H9 (cell line): ENCODE results near the gene DVL3. TPM values are rescaled to one million over a fixed set of nuclear protein-coding genes. Genes with fewer than 3 reads are reported as not detected.

Experiments
- DNase-seq: peaks from one replicate; pipeline ENCODE4 v3.0.0-alpha.2; 2017
- H2AFZ ChIP-seq: one replicate; pipeline ENCODE4 v1.6.1; 2013; ENCODE audit warnings: mild to moderate bottlenecking, low read length, control low read depth, moderate library complexity
- H2AK5ac ChIP-seq: 2 replicates; pipeline ENCODE4 v1.6.1; 2013; ENCODE audit warnings: low read length, control low read depth, mixed read lengths; ENCODE audit not compliant: insufficient read length
- H2BK120ac ChIP-seq: one replicate; pipeline ENCODE4 v1.6.1; 2013; ENCODE audit warnings: low read depth, mild to moderate bottlenecking, low read length, control low read depth, inconsistent platforms; ENCODE audit not compliant: poor library complexity, severe bottlenecking
- H2BK12ac ChIP-seq: 2 replicates; pipeline ENCODE4 v1.6.1; 2013; ENCODE audit warnings: low read length, control low read depth, mixed read lengths, low read depth; ENCODE audit not compliant: insufficient read length
- H2BK15ac ChIP-seq: 2 replicates; pipeline ENCODE4 v1.6.1; 2013; ENCODE audit warnings: low read depth, low read length, control low read depth
- H2BK20ac ChIP-seq: one replicate; pipeline ENCODE4 v1.6.1; 2013; ENCODE audit warnings: low read depth, mild to moderate bottlenecking, low read length, control low read depth, inconsistent platforms; ENCODE audit not compliant: poor library complexity, severe bottlenecking
- H2BK5ac ChIP-seq: 2 replicates; pipeline ENCODE4 v1.6.1; 2013; ENCODE audit warnings: low read length, control low read depth, mixed read lengths; ENCODE audit not compliant: insufficient read length
- H3K14ac ChIP-seq: 2 replicates; pipeline ENCODE4 v1.6.1; 2013; ENCODE audit warnings: low read length, control low read depth; ENCODE audit not compliant: insufficient read depth
- H3K18ac ChIP-seq: 2 replicates; pipeline ENCODE4 v1.6.1; 2013; ENCODE audit warnings: low read depth, mild to moderate bottlenecking, mixed read lengths, low read length, control low read depth; ENCODE audit not compliant: insufficient read length
- H3K23ac ChIP-seq: 2 replicates; pipeline ENCODE4 v1.6.1; 2013; ENCODE audit warnings: low read length, control low read depth, mixed read lengths, low read depth; ENCODE audit not compliant: insufficient read length
- H3K23me2 ChIP-seq: 2 replicates; pipeline ENCODE4 v1.6.1; 2013; ENCODE audit warnings: low read depth, mild to moderate bottlenecking, mixed read lengths, low read length, control low read depth; ENCODE audit not compliant: insufficient read length, poor library complexity, severe bottlenecking
- H3K27ac ChIP-seq: 2 replicates; pipeline ENCODE4 v1.5.1; 2013; ENCODE audit warnings: low read length, control low read depth, mixed read lengths, low read depth; ENCODE audit not compliant: insufficient read length
- H3K27me3 ChIP-seq: 2 replicates; pipeline ENCODE4 v1.6.1; 2013; ENCODE audit warnings: low read length, control low read depth, inconsistent platforms; ENCODE audit not compliant: insufficient read depth
- H3K4ac ChIP-seq: 2 replicates; pipeline ENCODE4 v1.6.1; 2013; ENCODE audit warnings: low read depth, mild to moderate bottlenecking, control low read depth, inconsistent platforms, low read length, moderate library complexity
- H3K4me1 ChIP-seq: 2 replicates; pipeline ENCODE4 v1.6.1; 2013; ENCODE audit warnings: low read length, control low read depth, inconsistent platforms; ENCODE audit not compliant: insufficient read depth
- H3K4me2 ChIP-seq: 2 replicates; pipeline ENCODE4 v1.6.1; 2013; ENCODE audit warnings: low read length, control low read depth, mixed read lengths; ENCODE audit not compliant: insufficient read length, insufficient read depth
- H3K56ac ChIP-seq: 2 replicates; pipeline ENCODE4 v1.6.1; 2013; ENCODE audit warnings: low read depth, mild to moderate bottlenecking, mixed read lengths, low read length, control low read depth; ENCODE audit not compliant: insufficient read length
- H3K79me1 ChIP-seq: 2 replicates; pipeline ENCODE4 v1.6.1; 2013; ENCODE audit warnings: low read depth, mild to moderate bottlenecking, moderate library complexity, low read length, control low read depth, inconsistent platforms; ENCODE audit not compliant: insufficient read depth, poor library complexity, severe bottlenecking
- H3K79me2 ChIP-seq: 2 replicates; pipeline ENCODE4 v1.6.1; 2013; ENCODE audit warnings: low read length, control low read depth, inconsistent platforms; ENCODE audit not compliant: insufficient read depth
- H3K9ac ChIP-seq: 2 replicates; pipeline ENCODE4 v1.6.1; 2013; ENCODE audit warnings: low read length, control low read depth, mixed read lengths; ENCODE audit not compliant: insufficient read length; ENCODE audit errors: extremely low read depth
- H3K9me3 ChIP-seq: one replicate; pipeline ENCODE4 v1.6.1; 2013; ENCODE audit warnings: low read depth, low read length, inconsistent platforms; ENCODE audit not compliant: control insufficient read depth
- H3T11ph ChIP-seq: one replicate; pipeline ENCODE4 v1.6.1; 2013; ENCODE audit warnings: mild to moderate bottlenecking, low read length, control low read depth, inconsistent platforms
- H4K20me1 ChIP-seq: one replicate; pipeline ENCODE4 v1.6.1; 2013; ENCODE audit not compliant: control insufficient read depth, insufficient read length, insufficient read depth
- H4K5ac ChIP-seq: 2 replicates; pipeline ENCODE4 v1.6.1; 2013; ENCODE audit warnings: low read depth, mild to moderate bottlenecking, mixed read lengths, low read length, control low read depth; ENCODE audit not compliant: insufficient read length
- H4K8ac ChIP-seq: replicated peaks from 2 replicates; pipeline ENCODE4 v1.6.1; 2013; ENCODE audit warnings: low read length, control low read depth, mixed read lengths, low read depth; ENCODE audit not compliant: insufficient read length
- H4K91ac ChIP-seq: 2 replicates; pipeline ENCODE4 v1.6.1; 2013; ENCODE audit warnings: low read depth, mild to moderate bottlenecking, moderate library complexity, mixed read lengths, low read length, control low read depth; ENCODE audit not compliant: insufficient read length
- H3K27ac Mint-ChIP-seq, 3 experiments: 2 replicates in 2 of 3; 3 replicates in 1 of 3; pipeline ENCODE4 v1.8.0; 2020 to 2021; ENCODE audit warnings: mixed read lengths in 3 of 3, mild to moderate bottlenecking in 1 of 3, moderate library complexity in 1 of 3
- H3K27me3 Mint-ChIP-seq: 2 replicates; pipeline ENCODE4 v1.8.0; 2021; ENCODE audit warnings: low read depth, mild to moderate bottlenecking, moderate library complexity, mixed read lengths
- H3K36me3 Mint-ChIP-seq, 3 experiments: 2 replicates in 2 of 3; 3 replicates in 1 of 3; pipeline ENCODE4 v1.8.0; 2020 to 2021; ENCODE audit warnings: low read depth in 3 of 3, mixed read lengths in 3 of 3; ENCODE audit not compliant: insufficient read depth in 1 of 3
- H3K4me1 Mint-ChIP-seq, 2 experiments: 2 replicates each; pipeline ENCODE4 v1.8.0; 2020; ENCODE audit warnings: mixed read lengths in 2 of 2
- H3K4me3 Mint-ChIP-seq, 2 experiments: 2 replicates in 1 of 2; 3 replicates in 1 of 2; pipeline ENCODE4 v1.8.0; 2020 to 2021; ENCODE audit warnings: mild to moderate bottlenecking in 2 of 2, mixed read lengths in 2 of 2, moderate library complexity in 1 of 2
- H3K9me3 Mint-ChIP-seq, 2 experiments: 2 replicates in 1 of 2; 3 replicates in 1 of 2; pipeline ENCODE4 v1.8.0; 2020; ENCODE audit warnings: mild to moderate bottlenecking in 2 of 2, mixed read lengths in 2 of 2, moderate library complexity in 1 of 2
- CTCF ChIP-seq: fragments of 200-600 bp; sonication (generic); conservative IDR thresholded peaks from 3 replicates; pipeline ENCODE4 v1.8.0; 2021; ENCODE audit warnings: antibody characterized with exemption, mild to moderate bottlenecking
- WGBS: extraction: QIAGEN DNeasy Blood & Tissue Kit; methylation state at CpG from one replicate; pipeline ENCODE4 v1.1.7; 2013; ENCODE audit warnings: missing lambda C conversion rate, low lambda C conversion rate, mixed read lengths; ENCODE audit not compliant: insufficient read length; ENCODE audit errors: extremely low coverage; 5-methylcytosine and 5-hydroxymethylcytosine counted together
- total RNA-seq: library from RNA; stranded (reverse); gene quantifications from 2 replicates; pipeline ENCODE4 v1.2.1, GENCODE V29; 2021

Gene DVL3
- total RNA-seq, 1 experiment from 2014 or later = 64.7 TPM

GRCh38 chr3:184211297-184211696, 56.1 kb downstream of the DVL3 start:
- no peaks in the 10 kb centered on the region for H3K4me1 ChIP-seq
- H3K27ac ChIP-seq = no peak overlapping the region
- no peaks in the 10 kb centered on the region for H3K79me2 ChIP-seq
- H2BK15ac ChIP-seq = no peak overlapping the region
- H3K27ac Mint-ChIP-seq = no peak overlapping the region
- no peak overlapping the region for H2BK120ac ChIP-seq
- H2BK12ac ChIP-seq = no peak overlapping the region
- H3K14ac ChIP-seq = no peak overlapping the region
- no peak overlapping the region for H3K56ac ChIP-seq
- no peak for TF ChIP-seq CTCF
- no peaks in the 10 kb centered on the region for H4K20me1 ChIP-seq
- no peak overlapping the region for H2BK20ac ChIP-seq
- no peak overlapping the region for H4K91ac ChIP-seq
- H3K4ac ChIP-seq = no peak overlapping the region
- no peaks in the 10 kb centered on the region for H3K79me1 ChIP-seq
- H3K18ac ChIP-seq = no peak overlapping the region
- H3K27me3 Mint-ChIP-seq = peaks cover 8% of the 10 kb centered on the region
- no peak overlapping the region for H3K23ac ChIP-seq
- H3K4me3 Mint-ChIP-seq = no peak overlapping the region; a peak in 2 of 5 replicates
- WGBS = no CpG with 5 or more reads among the region's 5 CpGs
- H2BK5ac ChIP-seq = no peak overlapping the region
- H3K4me1 Mint-ChIP-seq = no peaks in the 10 kb centered on the region
- H2AK5ac ChIP-seq = no peak overlapping the region
- H3K4me2 ChIP-seq = no peak overlapping the region
- DNase-seq = no peak
- no peak overlapping the region for H2AFZ ChIP-seq
- H3K9me3 ChIP-seq = no peaks in the 10 kb centered on the region
- H3K9ac ChIP-seq = no peak overlapping the region
- H3K9me3 Mint-ChIP-seq = no peaks in the 10 kb centered on the region
- no peak overlapping the region for H4K8ac ChIP-seq
- no peak overlapping the region for H4K5ac ChIP-seq
- no peaks in the 10 kb centered on the region for H3K27me3 ChIP-seq
- no peaks in the 10 kb centered on the region for H3K23me2 ChIP-seq
- H3T11ph ChIP-seq = no peak overlapping the region
- no peaks in the 10 kb centered on the region for H3K36me3 Mint-ChIP-seq
